Ishikawa (cell line): ENCODE data around the gene EML1.

Source experiments
- CEBPB ChIP-seq: IDR thresholded peaks from 2 replicates; pipeline ENCODE4 v1.6.1; 2012
- EGR1 ChIP-seq: IDR thresholded peaks from 2 replicates; pipeline ENCODE4 v1.6.1; 2012
- EP300 ChIP-seq: IDR thresholded peaks from 2 replicates; pipeline ENCODE4 v1.6.1; 2012; ENCODE audit warnings: borderline replicate concordance
- NFIC ChIP-seq: IDR thresholded peaks from 2 replicates; pipeline ENCODE4 v1.6.1; 2012
- RAD21 ChIP-seq: IDR thresholded peaks from 2 replicates; pipeline ENCODE4 v1.6.1; 2012; ENCODE audit warnings: low read depth
- TCF12 ChIP-seq: IDR thresholded peaks from 2 replicates; pipeline ENCODE4 v1.6.1; 2012; ENCODE audit warnings: low read depth
- YY1 ChIP-seq: IDR thresholded peaks from 2 replicates; pipeline ENCODE4 v1.6.1; 2012; ENCODE audit warnings: low read depth
- TF ChIP-seq, protein P1 (sequence below): IDR thresholded peaks from 2 replicates; pipeline ENCODE4 v1.6.1; 2012
- TF ChIP-seq, protein P2 (sequence below): IDR thresholded peaks from 2 replicates; pipeline ENCODE4 v1.6.1; 2012; ENCODE audit warnings: low read depth, mild to moderate bottlenecking

DNA sequence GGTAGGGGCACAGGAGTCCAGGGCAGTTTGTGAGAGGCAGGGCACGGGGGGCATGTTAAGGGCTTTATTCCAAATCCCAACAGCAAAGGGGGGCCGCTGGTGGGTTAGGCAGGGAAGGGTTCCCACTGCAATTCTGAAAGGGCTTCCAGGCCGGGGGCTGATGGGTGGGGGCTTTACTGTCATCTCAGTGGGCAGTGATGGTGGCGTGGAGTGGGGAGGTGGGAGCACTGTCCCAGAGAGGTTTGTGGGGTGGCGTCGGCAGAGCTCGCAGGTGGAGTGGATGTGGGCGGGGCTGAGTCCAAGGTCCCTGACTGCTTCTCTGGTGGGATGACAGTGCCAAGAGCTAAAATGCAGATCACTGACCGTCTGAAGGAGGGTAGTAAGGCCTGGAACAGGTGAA lies 150.4 kb downstream of the EML1 start:
- TF ChIP-seq RAD21 (no peak), YY1 (no peak), EP300 (no peak), CEBPB (no peak), TCF12 (no peak), NFIC (no peak), EGR1 (no peak)
- TF ChIP-seq, protein P1, sequence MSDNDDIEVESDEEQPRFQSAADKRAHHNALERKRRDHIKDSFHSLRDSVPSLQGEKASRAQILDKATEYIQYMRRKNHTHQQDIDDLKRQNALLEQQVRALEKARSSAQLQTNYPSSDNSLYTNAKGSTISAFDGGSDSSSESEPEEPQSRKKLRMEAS, result no peak
- TF ChIP-seq, protein P2, sequence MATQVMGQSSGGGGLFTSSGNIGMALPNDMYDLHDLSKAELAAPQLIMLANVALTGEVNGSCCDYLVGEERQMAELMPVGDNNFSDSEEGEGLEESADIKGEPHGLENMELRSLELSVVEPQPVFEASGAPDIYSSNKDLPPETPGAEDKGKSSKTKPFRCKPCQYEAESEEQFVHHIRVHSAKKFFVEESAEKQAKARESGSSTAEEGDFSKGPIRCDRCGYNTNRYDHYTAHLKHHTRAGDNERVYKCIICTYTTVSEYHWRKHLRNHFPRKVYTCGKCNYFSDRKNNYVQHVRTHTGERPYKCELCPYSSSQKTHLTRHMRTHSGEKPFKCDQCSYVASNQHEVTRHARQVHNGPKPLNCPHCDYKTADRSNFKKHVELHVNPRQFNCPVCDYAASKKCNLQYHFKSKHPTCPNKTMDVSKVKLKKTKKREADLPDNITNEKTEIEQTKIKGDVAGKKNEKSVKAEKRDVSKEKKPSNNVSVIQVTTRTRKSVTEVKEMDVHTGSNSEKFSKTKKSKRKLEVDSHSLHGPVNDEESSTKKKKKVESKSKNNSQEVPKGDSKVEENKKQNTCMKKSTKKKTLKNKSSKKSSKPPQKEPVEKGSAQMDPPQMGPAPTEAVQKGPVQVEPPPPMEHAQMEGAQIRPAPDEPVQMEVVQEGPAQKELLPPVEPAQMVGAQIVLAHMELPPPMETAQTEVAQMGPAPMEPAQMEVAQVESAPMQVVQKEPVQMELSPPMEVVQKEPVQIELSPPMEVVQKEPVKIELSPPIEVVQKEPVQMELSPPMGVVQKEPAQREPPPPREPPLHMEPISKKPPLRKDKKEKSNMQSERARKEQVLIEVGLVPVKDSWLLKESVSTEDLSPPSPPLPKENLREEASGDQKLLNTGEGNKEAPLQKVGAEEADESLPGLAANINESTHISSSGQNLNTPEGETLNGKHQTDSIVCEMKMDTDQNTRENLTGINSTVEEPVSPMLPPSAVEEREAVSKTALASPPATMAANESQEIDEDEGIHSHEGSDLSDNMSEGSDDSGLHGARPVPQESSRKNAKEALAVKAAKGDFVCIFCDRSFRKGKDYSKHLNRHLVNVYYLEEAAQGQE, result no peak
